KMS-11 (cell line): ENCODE data around the gene ONECUT3.

Experiments
- H2AFZ ChIP-seq: fragments of 200-600 bp; sonication (generic); 2 replicates; pipeline ENCODE4 v1.6.1; 2016; ENCODE audit warnings: antibody characterized with exemption, mixed run types, low read depth
- H3K27ac ChIP-seq: fragments of 200-600 bp; sonication (generic); 2 replicates; pipeline ENCODE4 v1.6.1; 2016; ENCODE audit warnings: mild to moderate bottlenecking, mixed run types
- H3K27me3 ChIP-seq: fragments of 200-600 bp; sonication (generic); 2 replicates; pipeline ENCODE4 v1.6.1; 2017; ENCODE audit warnings: mild to moderate bottlenecking, low read depth, mixed run types, moderate library complexity; ENCODE audit not compliant: insufficient read depth
- H3K36me3 ChIP-seq: fragments of 200-600 bp; sonication (generic); 2 replicates; pipeline ENCODE4 v1.6.1; 2017; ENCODE audit warnings: mild to moderate bottlenecking, mixed run types; ENCODE audit not compliant: insufficient read depth
- H3K4me1 ChIP-seq: fragments of 200-600 bp; sonication (generic); 2 replicates; pipeline ENCODE4 v1.6.1; 2016; ENCODE audit warnings: mild to moderate bottlenecking, low read depth, mixed run types; ENCODE audit not compliant: poor library complexity, severe bottlenecking
- H3K4me2 ChIP-seq: fragments of 200-600 bp; sonication (generic); 2 replicates; pipeline ENCODE4 v1.7.0; 2016; ENCODE audit warnings: mild to moderate bottlenecking, mixed run types
- H3K4me3 ChIP-seq: fragments of 200-600 bp; sonication (generic); IDR thresholded peaks from 2 replicates; pipeline ENCODE4 v1.6.1; 2017; ENCODE audit warnings: low read depth, low read length, mixed read lengths; ENCODE audit not compliant: insufficient read depth
- H3K79me2 ChIP-seq: fragments of 200-600 bp; sonication (generic); 2 replicates; pipeline ENCODE4 v1.6.1; 2016; ENCODE audit warnings: low read depth, mixed run types; ENCODE audit not compliant: insufficient read depth
- H3K9ac ChIP-seq: fragments of 200-600 bp; sonication (generic); 2 replicates; pipeline ENCODE4 v1.6.1; 2016; ENCODE audit warnings: mild to moderate bottlenecking, mixed run types
- H4K20me1 ChIP-seq: fragments of 200-600 bp; sonication (generic); 2 replicates; pipeline ENCODE4 v1.6.1; 2016; ENCODE audit warnings: mild to moderate bottlenecking, mixed run types; ENCODE audit not compliant: insufficient read depth
- TF ChIP-seq, protein P1 (sequence below): fragments of 200-600 bp; sonication (generic); conservative IDR thresholded peaks from 2 replicates; pipeline ENCODE4 v1.6.1; 2017; ENCODE audit warnings: low read depth, mild to moderate bottlenecking, antibody characterized with exemption, low read length, moderate library complexity, mixed read lengths

Gene ONECUT3

GRCh38 chr19:1754018-1754635 lies 821 bp downstream of the ONECUT3 start:
- no peak overlapping the region for H3K9ac ChIP-seq
- no peaks in the 10 kb centered on the region for H3K79me2 ChIP-seq
- H4K20me1 ChIP-seq = no peaks in the 10 kb centered on the region
- H3K4me3 ChIP-seq = no peak overlapping the region
- H3K27me3 ChIP-seq = peaks cover 75% of the 10 kb centered on the region
- no peak overlapping the region for H2AFZ ChIP-seq
- H3K4me1 ChIP-seq = no peaks in the 10 kb centered on the region
- no peak overlapping the region for H3K4me2 ChIP-seq
- H3K36me3 ChIP-seq = no peaks in the 10 kb centered on the region
- TF ChIP-seq, protein P1, sequence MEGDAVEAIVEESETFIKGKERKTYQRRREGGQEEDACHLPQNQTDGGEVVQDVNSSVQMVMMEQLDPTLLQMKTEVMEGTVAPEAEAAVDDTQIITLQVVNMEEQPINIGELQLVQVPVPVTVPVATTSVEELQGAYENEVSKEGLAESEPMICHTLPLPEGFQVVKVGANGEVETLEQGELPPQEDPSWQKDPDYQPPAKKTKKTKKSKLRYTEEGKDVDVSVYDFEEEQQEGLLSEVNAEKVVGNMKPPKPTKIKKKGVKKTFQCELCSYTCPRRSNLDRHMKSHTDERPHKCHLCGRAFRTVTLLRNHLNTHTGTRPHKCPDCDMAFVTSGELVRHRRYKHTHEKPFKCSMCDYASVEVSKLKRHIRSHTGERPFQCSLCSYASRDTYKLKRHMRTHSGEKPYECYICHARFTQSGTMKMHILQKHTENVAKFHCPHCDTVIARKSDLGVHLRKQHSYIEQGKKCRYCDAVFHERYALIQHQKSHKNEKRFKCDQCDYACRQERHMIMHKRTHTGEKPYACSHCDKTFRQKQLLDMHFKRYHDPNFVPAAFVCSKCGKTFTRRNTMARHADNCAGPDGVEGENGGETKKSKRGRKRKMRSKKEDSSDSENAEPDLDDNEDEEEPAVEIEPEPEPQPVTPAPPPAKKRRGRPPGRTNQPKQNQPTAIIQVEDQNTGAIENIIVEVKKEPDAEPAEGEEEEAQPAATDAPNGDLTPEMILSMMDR = no peak
- H3K27ac ChIP-seq = no peak overlapping the region

DNA sequence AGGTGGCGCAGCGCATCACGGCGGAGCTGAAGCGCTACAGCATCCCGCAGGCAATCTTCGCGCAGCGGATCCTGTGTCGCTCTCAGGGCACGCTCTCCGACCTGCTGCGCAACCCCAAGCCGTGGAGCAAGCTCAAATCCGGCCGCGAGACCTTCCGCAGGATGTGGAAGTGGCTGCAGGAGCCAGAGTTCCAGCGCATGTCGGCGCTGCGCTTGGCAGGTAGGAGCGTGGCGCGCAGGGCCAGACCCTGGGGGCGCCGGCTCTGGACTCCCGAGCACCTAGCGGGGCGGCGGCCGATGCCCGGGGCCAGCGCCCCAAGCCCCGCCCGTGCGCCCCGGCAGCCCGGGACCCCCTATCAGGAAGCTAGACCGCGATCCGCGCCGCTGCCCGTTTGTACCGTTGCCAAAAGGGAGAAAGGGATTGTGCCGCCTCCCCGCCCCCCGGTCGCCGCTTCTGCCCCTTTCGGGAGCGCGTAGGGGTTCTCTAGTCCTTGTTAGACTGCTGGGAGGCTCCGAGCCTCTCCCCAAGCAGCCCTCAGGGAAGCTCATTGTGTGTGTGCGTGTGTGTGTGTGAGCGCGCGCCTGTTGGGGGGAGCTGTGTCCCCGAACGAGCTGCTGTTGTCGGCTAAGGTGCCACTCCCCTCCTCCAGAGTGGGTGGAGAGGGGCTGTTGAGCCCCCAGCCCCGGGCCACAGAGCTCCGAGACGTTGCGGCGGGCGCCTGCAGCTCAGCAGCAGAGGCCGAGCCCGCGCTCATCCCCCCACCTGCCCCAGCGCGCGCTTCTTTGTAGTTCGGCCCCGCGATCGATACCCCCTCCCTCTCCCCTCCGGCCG lies 1.5 kb downstream of the ONECUT3 start:
- Histone ChIP-seq H3K4me2 (no peak overlapping the region), H2AFZ (no peak overlapping the region), H3K36me3 (no peaks in the 10 kb centered on the region), H3K9ac (no peak overlapping the region), H3K27ac (no peak overlapping the region), H3K4me3 (no peak overlapping the region), H3K27me3 (peaks cover 74% of the 10 kb centered on the region), H4K20me1 (no peaks in the 10 kb centered on the region), H3K79me2 (no peaks in the 10 kb centered on the region), H3K4me1 (no peaks in the 10 kb centered on the region)
- TF ChIP-seq, protein P1 = no peak

GRCh38 chr19:1755467-1756171 lies 2.3 kb downstream of the ONECUT3 start:
- Histone ChIP-seq H4K20me1 (no peaks in the 10 kb centered on the region), H3K27ac (no peak overlapping the region), H3K36me3 (no peaks in the 10 kb centered on the region), H3K4me2 (no peak overlapping the region), H3K4me1 (no peaks in the 10 kb centered on the region), H3K79me2 (no peaks in the 10 kb centered on the region), H3K4me3 (no peak overlapping the region), H3K27me3 (peaks cover 73% of the 10 kb centered on the region), H3K9ac (no peak overlapping the region), H2AFZ (no peak overlapping the region)
- TF ChIP-seq, protein P1 = no peak

- no peaks in the 10 kb centered on the region for H3K4me1 ChIP-seq
- no peak overlapping the region for H3K4me2 ChIP-seq
- TF ChIP-seq, protein P1 = no peak
- H3K27ac ChIP-seq = no peak overlapping the region
- H4K20me1 ChIP-seq = no peaks in the 10 kb centered on the region
- H3K9ac ChIP-seq = no peak overlapping the region
- H2AFZ ChIP-seq = no peak overlapping the region
- peaks cover 73% of the 10 kb centered on the region for H3K27me3 ChIP-seq
- no peak overlapping the region for H3K4me3 ChIP-seq
- H3K36me3 ChIP-seq = no peaks in the 10 kb centered on the region
- H3K79me2 ChIP-seq = no peaks in the 10 kb centered on the region
Observed at GRCh38 chr19:1756264-1756663, 3.0 kb downstream of the ONECUT3 start.
